Neural crest cell (in vitro differentiated cells): Measurements from ENCODE around the gene TCAP. TPM values are rescaled to one million over a fixed set of nuclear protein-coding genes. Genes with fewer than 3 reads are reported as not detected.
A peak's percentile ranks its signal among the peaks of the same experiment; 100 is the strongest.

Source experiments
- DNase-seq: peaks from one replicate; pipeline ENCODE4 v3.0.0; 2021; ENCODE audit warnings: low read depth, mixed read lengths, low spot score
- H3K27ac Mint-ChIP-seq: one replicate; pipeline ENCODE4 v1.8.0; 2021; ENCODE audit warnings: mild to moderate bottlenecking, mixed read lengths; ENCODE audit not compliant: unreplicated experiment
- H3K27me3 Mint-ChIP-seq: 2 replicates; pipeline ENCODE4 v1.8.0; 2021; ENCODE audit warnings: low read depth, mild to moderate bottlenecking, mixed read lengths
- H3K36me3 Mint-ChIP-seq: 2 replicates; pipeline ENCODE4 v1.8.0; 2021; ENCODE audit warnings: low read depth, mild to moderate bottlenecking, mixed read lengths
- H3K4me1 Mint-ChIP-seq: 2 replicates; pipeline ENCODE4 v1.8.0; 2021; ENCODE audit warnings: mixed read lengths
- H3K4me3 Mint-ChIP-seq: one replicate; pipeline ENCODE4 v1.8.0; 2021; ENCODE audit warnings: mild to moderate bottlenecking, mixed read lengths
- H3K9me3 Mint-ChIP-seq: 2 replicates; pipeline ENCODE4 v1.8.0; 2021; ENCODE audit warnings: mixed read lengths
- total RNA-seq: library from RNA; stranded (reverse); gene quantifications from 2 replicates; pipeline ENCODE4 v1.2.1, GENCODE V29; 2021
- TF ChIP-seq, protein P1 (sequence below): fragments of 200-600 bp; sonication (generic); conservative IDR thresholded peaks from 2 replicates; pipeline ENCODE4 v1.5.0; 2021; ENCODE audit warnings: antibody characterized with exemption, mild to moderate bottlenecking

Gene TCAP
- total RNA-seq, 1 donor from 2014 or later, result 2.8 TPM

DNA sequence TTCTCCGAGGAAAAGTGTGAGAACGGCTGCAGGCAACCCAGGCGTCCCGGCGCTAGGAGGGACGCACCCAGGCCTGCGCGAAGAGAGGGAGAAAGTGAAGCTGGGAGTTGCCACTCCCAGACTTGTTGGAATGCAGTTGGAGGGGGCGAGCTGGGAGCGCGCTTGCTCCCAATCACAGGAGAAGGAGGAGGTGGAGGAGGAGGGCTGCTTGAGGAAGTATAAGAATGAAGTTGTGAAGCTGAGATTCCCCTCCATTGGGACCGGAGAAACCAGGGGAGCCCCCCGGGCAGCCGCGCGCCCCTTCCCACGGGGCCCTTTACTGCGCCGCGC is 34.6 kb downstream of the TCAP start, which contains the start of gene ERBB2:
ERBB2 (plus strand) TSS at position 247 of the 330 bp plus-strand sequence. CDS start 175 bp downstream, outside the sequence.
- Mint-ChIP-seq H3K4me1 (peaks cover 74% of the 10 kb centered on the region), H3K4me3 (peak within 1 kb of the TSS; percentile 96)

GRCh38 chr17:39700148-39700987 is 35.2 kb downstream of the TCAP start:
- Mint-ChIP-seq H3K36me3 (no peaks in the 10 kb centered on the region), H3K27ac (no peak overlapping the region), H3K4me3 (peak overlapping the region; percentile 96), H3K4me1 (peaks cover 68% of the 10 kb centered on the region), H3K27me3 (peaks cover 3% of the 10 kb centered on the region), H3K9me3 (no peaks in the 10 kb centered on the region)
- TF ChIP-seq, protein P1, sequence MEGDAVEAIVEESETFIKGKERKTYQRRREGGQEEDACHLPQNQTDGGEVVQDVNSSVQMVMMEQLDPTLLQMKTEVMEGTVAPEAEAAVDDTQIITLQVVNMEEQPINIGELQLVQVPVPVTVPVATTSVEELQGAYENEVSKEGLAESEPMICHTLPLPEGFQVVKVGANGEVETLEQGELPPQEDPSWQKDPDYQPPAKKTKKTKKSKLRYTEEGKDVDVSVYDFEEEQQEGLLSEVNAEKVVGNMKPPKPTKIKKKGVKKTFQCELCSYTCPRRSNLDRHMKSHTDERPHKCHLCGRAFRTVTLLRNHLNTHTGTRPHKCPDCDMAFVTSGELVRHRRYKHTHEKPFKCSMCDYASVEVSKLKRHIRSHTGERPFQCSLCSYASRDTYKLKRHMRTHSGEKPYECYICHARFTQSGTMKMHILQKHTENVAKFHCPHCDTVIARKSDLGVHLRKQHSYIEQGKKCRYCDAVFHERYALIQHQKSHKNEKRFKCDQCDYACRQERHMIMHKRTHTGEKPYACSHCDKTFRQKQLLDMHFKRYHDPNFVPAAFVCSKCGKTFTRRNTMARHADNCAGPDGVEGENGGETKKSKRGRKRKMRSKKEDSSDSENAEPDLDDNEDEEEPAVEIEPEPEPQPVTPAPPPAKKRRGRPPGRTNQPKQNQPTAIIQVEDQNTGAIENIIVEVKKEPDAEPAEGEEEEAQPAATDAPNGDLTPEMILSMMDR, result no peak
- DNase-seq, result peak; percentile 31

More for the DNA sequence above, 34.6 kb downstream of the TCAP start, which contains the start of gene ERBB2:
- TF ChIP-seq, protein P1, result no peak
- Mint-ChIP-seq H3K27ac (peak within 1 kb of the TSS; percentile 93), H3K9me3 (no peaks in the 10 kb centered on the region), H3K36me3 (no peaks in the 10 kb centered on the region), H3K27me3 (peaks cover 3% of the 10 kb centered on the region)
- DNase-seq, result peak; percentile 42

DNA sequence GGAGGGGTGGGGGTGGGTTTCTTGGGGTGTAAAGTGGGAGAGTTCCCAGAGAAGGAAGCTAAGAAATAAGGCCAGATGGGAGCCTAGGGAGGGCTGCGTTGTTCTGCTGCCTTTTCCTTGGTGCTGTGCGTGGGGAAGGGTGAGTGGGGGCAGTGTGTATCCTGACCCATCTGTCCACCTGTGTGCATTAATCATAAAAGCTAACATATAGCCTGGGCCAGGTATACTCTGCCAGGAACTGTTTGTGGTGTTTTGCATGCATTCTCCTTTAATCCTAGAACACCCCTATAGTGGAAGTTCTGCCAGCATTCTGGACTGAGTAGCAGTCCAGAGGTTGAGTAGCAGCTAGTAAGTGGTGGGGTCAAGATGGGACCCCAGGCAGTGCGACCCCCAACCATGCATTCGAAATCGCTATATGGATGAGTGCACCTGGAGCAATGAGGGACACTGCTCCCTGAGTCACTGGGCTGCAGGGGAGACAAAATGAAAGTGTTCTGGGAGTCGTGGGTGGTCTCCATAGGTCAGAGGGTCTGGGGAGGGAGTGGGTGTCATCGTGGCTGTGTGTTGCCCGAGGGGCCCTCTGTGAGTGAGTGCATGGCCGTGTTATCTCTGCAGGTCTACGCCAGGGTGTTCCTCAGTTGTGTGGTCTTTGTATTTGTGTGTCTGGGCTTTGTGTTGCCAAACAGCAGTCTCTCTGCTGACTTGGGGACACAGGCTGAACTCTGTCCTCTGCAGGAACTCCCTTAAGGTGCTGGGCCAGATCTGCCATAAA is 36.0 kb downstream of the TCAP start:
- TF ChIP-seq, protein P1, result no peak
- no peaks in the 10 kb centered on the region for H3K36me3 Mint-ChIP-seq
- no peak for DNase-seq
- H3K4me3 Mint-ChIP-seq, result peak overlapping the region; percentile 91
- H3K9me3 Mint-ChIP-seq, result no peaks in the 10 kb centered on the region
- H3K4me1 Mint-ChIP-seq, result peaks cover 60% of the 10 kb centered on the region
- no peak overlapping the region for H3K27ac Mint-ChIP-seq
- H3K27me3 Mint-ChIP-seq, result no peaks in the 10 kb centered on the region

DNA sequence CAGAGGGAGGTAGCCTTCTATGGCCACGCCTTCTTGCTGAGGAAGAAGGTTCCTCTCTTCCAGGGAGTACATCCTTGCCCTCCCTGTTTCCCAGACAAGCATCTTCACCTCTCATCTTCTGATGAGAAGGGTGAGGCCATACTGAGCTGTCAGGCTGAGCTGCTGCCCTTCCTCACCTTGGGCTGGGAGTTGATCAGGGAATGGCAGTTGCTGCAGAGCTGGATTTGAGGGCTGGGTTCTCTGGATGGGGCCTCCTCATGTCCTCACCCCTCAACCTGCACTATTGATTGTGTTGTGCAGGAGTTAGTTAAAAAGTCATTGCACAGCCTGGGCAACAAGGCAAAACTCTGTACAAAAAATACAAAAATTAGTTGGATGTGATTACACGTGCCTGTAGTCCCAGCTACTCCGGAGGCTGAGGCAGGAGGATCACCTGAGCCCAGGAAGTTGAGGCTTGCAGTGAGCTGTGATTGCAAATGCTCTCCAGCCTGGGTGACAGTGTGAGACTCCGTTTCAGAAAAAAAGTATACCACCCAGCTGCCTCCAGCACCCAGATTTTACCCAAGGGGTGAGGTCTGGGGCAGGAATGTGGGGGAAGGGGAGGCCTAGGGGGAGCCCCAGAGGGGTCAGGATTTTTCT is 36.8 kb downstream of the TCAP start:
- Mint-ChIP-seq H3K4me1 (peaks cover 53% of the 10 kb centered on the region), H3K4me3 (peak overlapping the region; percentile 91), H3K27ac (no peak overlapping the region), H3K36me3 (no peaks in the 10 kb centered on the region), H3K27me3 (no peaks in the 10 kb centered on the region), H3K9me3 (no peaks in the 10 kb centered on the region)
- TF ChIP-seq, protein P1, result no peak
- DNase-seq, result no peak
